GM21576 (cell line): ENCODE results near the gene MPDZ.
"Not testable (repeated sequence)": the region's sequence is repeated elsewhere in the genome, so short reads cannot be mapped to it uniquely, and the experiment has no call there.

Source experiments
- ATAC-seq: cut with Tn5 transposase; IDR thresholded peaks from one replicate; pipeline ENCODE4 v1.9.1; 2021; ENCODE audit warnings: mild to moderate bottlenecking, moderate library complexity; ENCODE audit not compliant: unreplicated experiment

MPDZ gene

GRCh38 chr9:13268469-13268868 lies 11.0 kb downstream of the MPDZ start:
- ATAC-seq = no peak

GRCh38 chr9:13267743-13268142 lies 11.7 kb downstream of the MPDZ start:
- no peak for ATAC-seq

GRCh38 chr9:13266167-13266566 lies 13.3 kb downstream of the MPDZ start:
- ATAC-seq = no peak

- ATAC-seq = no peak
These were observed 14.7 kb downstream of the MPDZ start for GRCh38 chr9:13264788-13265187.

GRCh38 chr9:13263511-13263910 lies 16.0 kb downstream of the MPDZ start:
- ATAC-seq = no peak

GRCh38 chr9:13252852-13253251 lies 26.6 kb downstream of the MPDZ start:
- no peak for ATAC-seq

- no peak for ATAC-seq
These were observed 35.3 kb downstream of the MPDZ start for GRCh38 chr9:13244181-13244580.

- ATAC-seq = no peak
These were observed 38.2 kb downstream of the MPDZ start for GRCh38 chr9:13241283-13241682.

- ATAC-seq = no peak
These were observed 39.8 kb downstream of the MPDZ start for GRCh38 chr9:13239660-13240059.

- ATAC-seq = no peak
These were observed 40.3 kb downstream of the MPDZ start for GRCh38 chr9:13239208-13239607.

- ATAC-seq = no peak
These were observed 44.6 kb downstream of the MPDZ start for GRCh38 chr9:13234932-13235331.

GRCh38 chr9:13228431-13228830 lies 51.1 kb downstream of the MPDZ start:
- ATAC-seq = no peak

- no peak for ATAC-seq
These were observed 55.1 kb downstream of the MPDZ start for GRCh38 chr9:13224366-13224765.

- not testable (repeated sequence) for ATAC-seq
These were observed 56.8 kb downstream of the MPDZ start for GRCh38 chr9:13222733-13223132.

- no peak for ATAC-seq
These were observed 57.8 kb downstream of the MPDZ start for GRCh38 chr9:13221741-13222140.

GRCh38 chr9:13220837-13221236 lies 58.7 kb downstream of the MPDZ start:
- ATAC-seq = no peak

GRCh38 chr9:13215791-13216554 lies 63.5 kb downstream of the MPDZ start:
- ATAC-seq = no peak

- ATAC-seq = no peak
These were observed 65.5 kb downstream of the MPDZ start for GRCh38 chr9:13213998-13214397.

GRCh38 chr9:13213337-13213736 lies 66.2 kb downstream of the MPDZ start:
- ATAC-seq = no peak

GRCh38 chr9:13210306-13210705 lies 69.2 kb downstream of the MPDZ start:
- ATAC-seq = no peak

GRCh38 chr9:13209498-13209897 lies 70.0 kb downstream of the MPDZ start:
- ATAC-seq = no peak

GRCh38 chr9:13205824-13206223 lies 73.7 kb downstream of the MPDZ start:
- no peak for ATAC-seq

- ATAC-seq = no peak
These were observed 89.5 kb downstream of the MPDZ start for GRCh38 chr9:13190040-13190439.
